Breast epithelium (tissue), 4 donors: ENCODE results near the gene FBXO47. TPM values are rescaled to one million over a fixed set of nuclear protein-coding genes. Genes with fewer than 3 reads are reported as not detected.
"Not testable (repeated sequence)": the region's sequence is repeated elsewhere in the genome, so short reads cannot be mapped to it uniquely, and the experiment has no call there.

Source experiments
- DNase-seq, 2 donors: peaks; one replicate each; pipeline ENCODE4 v3.0.0-alpha.2; 2019; ENCODE audit warnings: low spot score in 2 of 2
- H3K27ac ChIP-seq, 2 donors: fragments of 200-600 bp; sonication (generic) in 1 of 2; one replicate each; pipeline ENCODE4 v1.5.1; 2016 to 2019; ENCODE audit warnings: mild to moderate bottlenecking in 1 of 2
- H3K27me3 ChIP-seq, 2 donors: fragments of 200-600 bp; sonication (generic) in 1 of 2; one replicate each; pipeline versions ENCODE4 v1.5.1 to v1.6.0; 2017 to 2019; ENCODE audit warnings: control low read depth in 1 of 2, mild to moderate bottlenecking in 1 of 2
- H3K36me3 ChIP-seq: fragments of 200-600 bp; one replicate; pipeline ENCODE4 v1.5.1; 2019
- H3K4me1 ChIP-seq, 2 donors: fragments of 200-600 bp; sonication (generic); one replicate each; pipeline ENCODE4 v1.5.1; 2016 to 2019; ENCODE audit warnings: control low read depth in 1 of 2
- H3K4me3 ChIP-seq, 3 donors: fragments of 200-600 bp; sonication (generic); 1 replicate in 2 of 3; 2 replicates in 1 of 3; pipeline ENCODE4 v1.5.1; 2016 to 2019; ENCODE audit warnings: mild to moderate bottlenecking in 3 of 3, moderate library complexity in 2 of 3
- H3K9me3 ChIP-seq, 2 donors: fragments of 200-600 bp; sonication (generic) in 1 of 2; one replicate each; pipeline ENCODE4 v1.5.1; 2016 to 2019; ENCODE audit warnings: control low read depth in 1 of 2
- POLR2A ChIP-seq: fragments of 450-650 bp; IDR thresholded peaks from one replicate; pipeline ENCODE4 v1.6.1; 2016; ENCODE audit warnings: antibody characterized with exemption, mild to moderate bottlenecking, moderate library complexity
- POLR2AphosphoS5 ChIP-seq, 3 donors: sonication (generic); formaldehyde crosslinking; IDR thresholded peaks; one replicate each; pipeline ENCODE4 v1.6.1; 2017; ENCODE audit warnings: antibody characterized with exemption in 3 of 3
- intact Hi-C: fragments of 100-400 bp; cut with DNase I; formaldehyde crosslinking; loops from one replicate; pipeline ENCODE4 v1.15.1; 2023; ENCODE audit warnings: low total_unique reads
- total RNA-seq, 3 donors: library from RNA; depleted of rRNA; stranded (reverse); fragments of >200 nt; gene quantifications; one replicate each; pipeline ENCODE4 v1.1.0, GENCODE V29; 2016
- TF ChIP-seq, protein P1 (sequence below), 3 donors: fragments of 450-650 bp; IDR thresholded peaks; one replicate each; pipeline ENCODE4 v1.5.1; 2016 to 2017; ENCODE audit warnings: antibody characterized with exemption in 3 of 3, mild to moderate bottlenecking in 3 of 3, moderate library complexity in 3 of 3

FBXO47 gene
- total RNA-seq, 3 donors from 2014 or later: not detected

DNA sequence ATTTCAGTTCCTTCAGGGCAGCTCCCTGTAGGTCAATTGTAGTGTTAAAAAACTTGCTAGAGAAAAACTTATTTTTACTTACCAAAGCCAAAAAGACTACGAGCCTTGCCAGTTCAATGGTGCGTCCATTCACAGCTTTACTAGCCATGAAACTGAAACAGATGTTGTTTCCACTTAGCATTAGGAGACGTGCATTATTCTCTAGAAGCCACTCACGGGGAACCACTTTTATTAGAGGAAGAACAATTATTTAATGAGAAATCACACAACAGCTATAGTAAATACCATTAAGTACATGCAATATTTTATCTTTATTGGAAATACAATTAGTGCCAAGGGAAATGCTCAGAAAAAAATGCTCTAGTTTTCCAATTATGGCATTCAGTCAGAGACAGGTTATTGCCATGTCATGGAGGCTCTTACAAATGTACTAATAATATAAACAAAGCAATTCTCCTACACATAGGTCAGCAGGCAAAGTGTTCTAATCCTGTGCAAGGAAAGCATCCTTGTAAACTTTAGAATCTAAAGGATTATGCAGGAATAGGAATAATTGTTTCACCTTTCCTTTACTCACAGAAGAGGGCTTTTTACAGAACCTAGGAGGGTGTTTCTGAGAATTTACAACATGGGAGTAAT, 24.4 kb downstream of the FBXO47 start:
- Histone ChIP-seq H3K27me3 (no peaks in the 10 kb centered on the region), H3K27ac (no peak overlapping the region), H3K36me3 (no peaks in the 10 kb centered on the region), H3K9me3 (no peaks in the 10 kb centered on the region), H3K4me3 (no peak overlapping the region), H3K4me1 (no peaks in the 10 kb centered on the region)
- TF ChIP-seq POLR2A (no peak), POLR2AphosphoS5 (IDR thresholded peaks at IDR 0.05) (no peak)
- TF ChIP-seq, protein P1, sequence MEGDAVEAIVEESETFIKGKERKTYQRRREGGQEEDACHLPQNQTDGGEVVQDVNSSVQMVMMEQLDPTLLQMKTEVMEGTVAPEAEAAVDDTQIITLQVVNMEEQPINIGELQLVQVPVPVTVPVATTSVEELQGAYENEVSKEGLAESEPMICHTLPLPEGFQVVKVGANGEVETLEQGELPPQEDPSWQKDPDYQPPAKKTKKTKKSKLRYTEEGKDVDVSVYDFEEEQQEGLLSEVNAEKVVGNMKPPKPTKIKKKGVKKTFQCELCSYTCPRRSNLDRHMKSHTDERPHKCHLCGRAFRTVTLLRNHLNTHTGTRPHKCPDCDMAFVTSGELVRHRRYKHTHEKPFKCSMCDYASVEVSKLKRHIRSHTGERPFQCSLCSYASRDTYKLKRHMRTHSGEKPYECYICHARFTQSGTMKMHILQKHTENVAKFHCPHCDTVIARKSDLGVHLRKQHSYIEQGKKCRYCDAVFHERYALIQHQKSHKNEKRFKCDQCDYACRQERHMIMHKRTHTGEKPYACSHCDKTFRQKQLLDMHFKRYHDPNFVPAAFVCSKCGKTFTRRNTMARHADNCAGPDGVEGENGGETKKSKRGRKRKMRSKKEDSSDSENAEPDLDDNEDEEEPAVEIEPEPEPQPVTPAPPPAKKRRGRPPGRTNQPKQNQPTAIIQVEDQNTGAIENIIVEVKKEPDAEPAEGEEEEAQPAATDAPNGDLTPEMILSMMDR (IDR thresholded peaks at IDR 0.05): no peak
- DNase-seq: no peak
- intact Hi-C loops: no loop called here

DNA sequence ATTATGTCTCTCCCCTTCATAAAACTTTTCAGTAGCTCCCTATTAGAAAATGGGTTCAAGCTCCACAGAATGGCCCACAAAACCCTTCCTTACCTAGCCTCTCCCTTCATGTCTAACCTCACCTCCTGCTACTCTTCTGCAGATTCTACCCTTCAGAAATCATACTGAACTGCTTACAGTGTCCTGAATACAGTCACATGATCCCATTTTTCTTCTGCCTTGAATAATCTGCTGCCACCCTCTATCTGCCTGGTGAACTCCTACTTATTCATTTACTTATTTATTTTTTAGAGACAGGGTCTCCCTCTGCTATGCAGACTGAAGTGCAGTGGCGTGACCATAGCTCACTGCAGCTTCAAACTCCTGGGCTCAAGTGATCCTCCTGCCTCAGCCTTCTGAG, 26.8 kb downstream of the FBXO47 start:
- TF ChIP-seq POLR2A (no peak), POLR2AphosphoS5 (IDR thresholded peaks at IDR 0.05) (no peak)
- TF ChIP-seq, protein P1 (IDR thresholded peaks at IDR 0.05): no peak
- no peak overlapping the region for H3K4me3 ChIP-seq
- no peaks in the 10 kb centered on the region for H3K27me3 ChIP-seq
- intact Hi-C loops: no loop called here
- no peak overlapping the region for H3K27ac ChIP-seq
- H3K36me3 ChIP-seq: no peaks in the 10 kb centered on the region
- no peaks in the 10 kb centered on the region for H3K9me3 ChIP-seq
- H3K4me1 ChIP-seq: no peaks in the 10 kb centered on the region
- no peak for DNase-seq

DNA sequence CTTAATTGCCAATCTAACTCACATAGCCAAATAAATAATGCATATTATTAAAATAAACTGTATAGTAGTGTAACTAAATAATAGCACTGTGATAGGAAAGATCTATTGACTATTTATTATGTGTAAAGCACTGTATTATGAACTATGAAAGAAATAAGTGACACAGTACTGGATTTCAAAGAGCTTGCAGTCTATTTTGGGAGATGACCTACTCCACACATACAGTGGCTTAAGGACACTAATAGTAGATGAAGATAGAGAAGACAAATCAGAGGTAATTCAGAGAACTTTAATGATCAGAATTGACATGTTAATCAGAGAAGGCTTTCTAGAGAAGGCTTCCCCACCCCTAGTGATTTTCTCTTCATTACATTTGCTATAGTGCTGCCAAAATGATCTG, 27.2 kb downstream of the FBXO47 start:
- intact Hi-C loops: no loop called here
- H3K36me3 ChIP-seq: no peaks in the 10 kb centered on the region
- DNase-seq: no peak
- no peak overlapping the region for H3K27ac ChIP-seq
- H3K4me1 ChIP-seq: no peaks in the 10 kb centered on the region
- no peak overlapping the region for H3K4me3 ChIP-seq
- no peaks in the 10 kb centered on the region for H3K9me3 ChIP-seq
- TF ChIP-seq POLR2AphosphoS5 (IDR thresholded peaks at IDR 0.05) (no peak), POLR2A (no peak)
- TF ChIP-seq, protein P1 (IDR thresholded peaks at IDR 0.05): no peak
- H3K27me3 ChIP-seq: no peaks in the 10 kb centered on the region

DNA sequence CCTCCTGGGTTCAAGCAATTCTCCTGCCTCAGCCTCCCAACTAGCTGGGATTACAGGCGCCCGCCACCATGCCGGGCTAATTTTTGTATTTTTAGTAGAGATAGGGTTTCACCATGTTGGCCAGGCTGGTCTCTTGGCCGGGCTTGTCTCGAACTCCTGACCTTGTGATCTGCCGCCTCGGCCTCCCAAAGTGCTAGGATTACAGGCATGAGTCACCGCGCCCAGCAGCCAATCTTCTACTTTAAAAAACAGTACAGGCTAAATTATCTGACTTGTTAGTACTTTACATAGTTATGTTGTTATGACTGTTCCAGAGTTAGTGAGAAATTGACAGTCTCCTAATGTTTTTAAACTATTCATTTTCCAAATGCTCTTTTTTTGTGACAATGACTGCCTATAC, 33.2 kb downstream of the FBXO47 start:
- H3K4me3 ChIP-seq, H3K27ac ChIP-seq, intact Hi-C loops, DNase-seq, H3K27me3 ChIP-seq, H3K9me3 ChIP-seq, H3K36me3 ChIP-seq, H3K4me1 ChIP-seq: not testable (repeated sequence)

DNA sequence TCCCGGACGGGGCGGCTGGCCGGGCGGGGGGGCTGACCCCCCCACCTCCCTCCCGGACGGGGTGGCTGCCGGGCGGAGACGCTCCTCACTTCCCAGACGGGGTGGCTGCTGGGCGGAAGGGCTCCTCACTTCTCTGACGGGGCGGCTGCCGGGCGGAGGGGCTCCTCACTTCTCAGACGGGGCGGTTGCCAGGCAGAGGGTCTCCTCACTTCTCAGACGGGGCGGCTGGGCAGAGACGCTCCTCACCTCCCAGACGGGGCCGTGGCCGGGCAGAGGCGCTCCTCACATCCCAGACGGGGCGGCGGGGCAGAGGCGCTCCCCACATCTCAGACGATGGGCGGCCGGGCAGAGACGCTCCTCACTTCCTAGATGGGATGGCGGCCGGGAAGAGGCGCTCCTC, 36.4 kb downstream of the FBXO47 start:
- H3K27me3 ChIP-seq, intact Hi-C loops, H3K9me3 ChIP-seq, H3K36me3 ChIP-seq, DNase-seq, H3K27ac ChIP-seq, H3K4me3 ChIP-seq, H3K4me1 ChIP-seq: not testable (repeated sequence)

DNA sequence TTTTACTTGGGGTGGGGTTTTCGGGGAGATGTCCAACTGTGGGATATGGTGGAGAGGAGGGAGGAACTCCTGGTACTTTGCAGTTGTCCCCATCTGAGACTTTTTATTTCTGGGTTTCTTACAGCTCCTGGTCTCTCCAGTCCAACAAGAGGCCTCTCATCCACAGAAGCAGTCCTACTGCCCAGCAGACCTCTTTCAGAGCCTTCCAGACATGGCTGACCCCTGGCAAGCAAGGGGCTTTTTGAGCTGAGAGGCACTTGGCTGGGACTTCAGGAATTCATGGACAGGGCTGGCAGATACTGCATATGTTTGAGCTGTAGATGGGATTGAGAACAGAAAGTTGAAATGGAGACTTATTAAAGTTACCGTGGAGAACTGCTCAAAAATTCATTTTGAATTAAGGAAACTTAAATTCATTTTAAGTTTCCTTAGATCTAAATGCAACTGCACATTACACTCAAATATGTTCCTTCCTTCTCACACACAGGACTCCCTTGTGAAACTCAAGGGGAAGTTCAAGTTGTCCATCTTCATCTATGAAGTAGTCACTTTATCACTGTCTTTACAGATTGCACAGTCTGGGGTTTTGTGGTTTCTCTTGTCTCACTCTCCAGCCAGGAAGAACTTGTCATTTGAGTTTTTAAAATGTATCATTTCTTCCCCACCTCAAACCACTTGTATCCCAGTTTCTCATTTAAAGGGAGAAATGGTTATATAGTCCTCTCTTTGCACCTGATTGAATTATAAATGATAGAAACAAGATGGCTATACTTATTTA, 40.7 kb downstream of the FBXO47 start:
- intact Hi-C loops: no loop called here
- DNase-seq: no peak
- H3K27ac ChIP-seq: no peak overlapping the region

More for the DNA sequence above, 40.7 kb downstream of the FBXO47 start:
- H3K4me3 ChIP-seq: no peak overlapping the region
- H3K36me3 ChIP-seq: no peaks in the 10 kb centered on the region
- H3K9me3 ChIP-seq: no peaks in the 10 kb centered on the region
- H3K27me3 ChIP-seq: no peaks in the 10 kb centered on the region
- H3K4me1 ChIP-seq: no peaks in the 10 kb centered on the region
- no peak for TF ChIP-seq POLR2AphosphoS5 (IDR thresholded peaks at IDR 0.05)
- TF ChIP-seq, protein P1 (IDR thresholded peaks at IDR 0.05): no peak
- no peak for TF ChIP-seq POLR2A
